ENCODE measurements around the gene PDLIM5.

GRCh38 chr4:94472056-94472826 lies 20.5 kb downstream of the PDLIM5 start:
- TF ChIP-seq CTCF (conservative IDR thresholded peaks at IDR 0.05; ENCODE audit: low read length) (no peak), EZH2phosphoT487 (IDR thresholded peaks at IDR 0.05; ENCODE audit: borderline replicate concordance) (no peak)
